GM23338 (cell line): ENCODE measurements around the gene MEGF11. TPM values are rescaled to one million over a fixed set of nuclear protein-coding genes. Genes with fewer than 3 reads are reported as not detected.

Source experiments
- ATAC-seq: fragments of 200-7000 bp; cut with Tn5 transposase; 3 replicates; pipeline ENCODE4 v1.9.1; 2020
- DNase-seq: peaks from one replicate; pipeline ENCODE4 v3.0.0-alpha.2; 2015; ENCODE audit warnings: low spot score
- H2AFZ ChIP-seq: fragments of 200-600 bp; sonication (generic); 2 replicates; pipeline ENCODE4 v1.8.0; 2016; ENCODE audit warnings: antibody characterized with exemption, mild to moderate bottlenecking, moderate library complexity
- H3F3A ChIP-seq: fragments of 200-600 bp; sonication (generic); replicated peaks from 2 replicates; pipeline ENCODE4 v1.8.0; 2017; ENCODE audit warnings: antibody characterized with exemption, mixed run types, low read depth
- H3K27ac ChIP-seq: fragments of 200-600 bp; sonication (generic); 2 replicates; pipeline ENCODE4 v1.6.1; 2016; ENCODE audit warnings: low read depth
- H3K27me3 ChIP-seq: fragments of 200-600 bp; sonication (generic); 2 replicates; pipeline ENCODE4 v1.8.0; 2016; ENCODE audit warnings: mild to moderate bottlenecking, mixed run types, moderate library complexity; ENCODE audit not compliant: insufficient read depth
- H3K36me3 ChIP-seq: fragments of 200-600 bp; sonication (generic); 2 replicates; pipeline ENCODE4 v1.8.0; 2016; ENCODE audit warnings: mild to moderate bottlenecking; ENCODE audit not compliant: insufficient read depth
- H3K4me1 ChIP-seq: fragments of 200-600 bp; sonication (generic); 2 replicates; pipeline ENCODE4 v1.8.0; 2016; ENCODE audit warnings: mild to moderate bottlenecking, moderate library complexity; ENCODE audit not compliant: insufficient read depth
- H3K4me2 ChIP-seq: fragments of 200-600 bp; sonication (generic); 2 replicates; pipeline ENCODE4 v1.7.1; 2017; ENCODE audit warnings: mixed run types
- H3K4me3 ChIP-seq: fragments of 200-600 bp; sonication (generic); 2 replicates; pipeline ENCODE4 v1.6.1; 2016; ENCODE audit warnings: mixed run types
- H3K79me2 ChIP-seq: fragments of 200-600 bp; sonication (generic); replicated peaks from 2 replicates; pipeline ENCODE4 v1.8.0; 2017; ENCODE audit warnings: mild to moderate bottlenecking; ENCODE audit not compliant: insufficient read depth
- H3K9me2 ChIP-seq: fragments of 200-600 bp; sonication (generic); 2 replicates; pipeline ENCODE4 v1.8.0; 2017; ENCODE audit not compliant: insufficient read depth
- H4K20me1 ChIP-seq: fragments of 200-600 bp; sonication (generic); replicated peaks from 2 replicates; pipeline ENCODE4 v1.8.0; 2017; ENCODE audit warnings: mild to moderate bottlenecking; ENCODE audit not compliant: insufficient read depth
- H3K27ac Mint-ChIP-seq: 2 replicates; pipeline ENCODE4 v1.8.0; 2020; ENCODE audit warnings: inconsistent platforms, mild to moderate bottlenecking, moderate library complexity, mixed read lengths
- H3K27me3 Mint-ChIP-seq: 3 replicates; pipeline ENCODE4 v1.8.0; 2022; ENCODE audit warnings: low read depth, mild to moderate bottlenecking, moderate library complexity, mixed read lengths, inconsistent platforms; ENCODE audit not compliant: insufficient read depth, poor library complexity
- H3K36me3 Mint-ChIP-seq: 3 replicates; pipeline ENCODE4 v1.8.0; 2021; ENCODE audit warnings: low read depth, mild to moderate bottlenecking, inconsistent platforms, moderate library complexity, mixed read lengths
- H3K4me1 Mint-ChIP-seq: 3 replicates; pipeline ENCODE4 v1.8.0; 2020; ENCODE audit warnings: mild to moderate bottlenecking, inconsistent platforms, mixed read lengths
- H3K4me3 Mint-ChIP-seq: 3 replicates; pipeline ENCODE4 v1.8.0; 2021; ENCODE audit warnings: moderate library complexity, mild to moderate bottlenecking, inconsistent platforms, mixed read lengths
- H3K9me3 Mint-ChIP-seq: 3 replicates; pipeline ENCODE4 v1.8.0; 2020; ENCODE audit warnings: moderate library complexity, mild to moderate bottlenecking, inconsistent platforms, mixed read lengths
- CREB1 ChIP-seq: fragments of 250-450 bp; sonication (Bioruptor Pico); IDR thresholded peaks from 2 replicates; pipeline ENCODE4 v1.5.0; 2020; ENCODE audit warnings: low read depth, mild to moderate bottlenecking, moderate library complexity
- CTCF ChIP-seq, 2 experiments: fragments of 200-600 bp in 1 of 2; sonication (generic) in 1 of 2; conservative IDR thresholded peaks; 2 replicates each; pipeline versions ENCODE4 v1.5.1 to v1.6.1; 2016 to 2017; ENCODE audit warnings: antibody characterized with exemption in 2 of 2, low read depth in 2 of 2, mild to moderate bottlenecking in 2 of 2, moderate library complexity in 1 of 2
- EZH2 ChIP-seq: fragments of 200-600 bp; sonication (generic); IDR thresholded peaks from one replicate; pipeline ENCODE4 v1.8.0; 2017; ENCODE audit warnings: antibody characterized with exemption, mild to moderate bottlenecking, low read depth; ENCODE audit not compliant: unreplicated experiment
- JUNB ChIP-seq: IDR thresholded peaks from one replicate; pipeline ENCODE4 v1.6.1; 2016; ENCODE audit warnings: antibody characterized with exemption; ENCODE audit not compliant: unreplicated experiment
- NANOG ChIP-seq: IDR thresholded peaks from 2 replicates; pipeline ENCODE4 v1.6.1; 2016; ENCODE audit warnings: antibody characterized with exemption, borderline replicate concordance
- REST ChIP-seq: IDR thresholded peaks from one replicate; pipeline ENCODE4 v1.6.1; 2018; ENCODE audit warnings: antibody characterized with exemption; ENCODE audit not compliant: unreplicated experiment
- ZNF331 ChIP-seq: fragments of 250-450 bp; sonication (Bioruptor Pico); IDR thresholded peaks from 2 replicates; pipeline ENCODE4 v1.5.0; 2020; ENCODE audit warnings: low read depth, mild to moderate bottlenecking, moderate library complexity
- polyA plus RNA-seq: library from polyadenylated mRNA; unstranded; fragments of >200 nt; fragmentation: Nextera tagmentation; extraction: Ambion mirVana; gene quantifications from 2 replicates; pipeline ENCODE4 v1.2.1, GENCODE V29; 2016
- total RNA-seq: library from RNA; depleted of rRNA; stranded (reverse); fragments of >200 nt; shearing (Covaris generic); gene quantifications from 2 replicates; pipeline ENCODE4 v1.2.3, GENCODE V29; 2014
- TF ChIP-seq, protein P1 (sequence below): fragments of 250-450 bp; sonication (Bioruptor Pico); IDR thresholded peaks from 2 replicates; pipeline ENCODE4 v1.5.0; 2020; ENCODE audit warnings: mild to moderate bottlenecking, moderate library complexity

Gene MEGF11
- total and polyA plus RNA-seq, 2 experiments from 2014 or later = 1.3 to 1.9 TPM

DNA sequence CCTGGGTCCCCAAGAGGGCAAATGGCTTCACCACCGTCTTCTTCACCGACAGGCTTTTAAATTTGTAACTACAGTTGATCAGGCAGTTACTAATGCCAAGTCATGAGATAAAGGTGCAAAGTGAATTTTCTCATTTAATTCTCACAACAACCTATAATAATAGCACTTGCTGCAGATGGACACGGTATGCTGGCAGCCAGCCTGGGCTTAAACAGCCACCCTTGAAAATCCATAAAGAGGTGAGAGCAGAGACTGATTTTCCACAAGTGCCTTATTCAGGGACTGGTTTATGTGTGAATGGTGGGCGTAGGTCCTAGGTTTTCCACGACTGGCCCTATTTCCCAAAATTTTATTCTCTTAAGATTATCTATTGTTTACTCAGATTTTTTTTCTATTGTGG is 266.4 kb downstream of the MEGF11 start:
- Histone ChIP-seq H3K9me2 (no peaks in the 10 kb centered on the region), H3K79me2 (no peaks in the 10 kb centered on the region), H3K4me2 (no peak overlapping the region), H3K4me1 (peaks cover 13% of the 10 kb centered on the region), H3F3A (0 out of 2 replicates have a peak, but pooled peaks cover 3% of the 10 kb centered on the region), H3K27ac (no peak overlapping the region), H2AFZ (0 out of 2 replicates have a peak overlapping the region, but pooled peaks have one; percentile 38), H4K20me1 (no peaks in the 10 kb centered on the region), H3K36me3 (no peaks in the 10 kb centered on the region), H3K4me3 (no peak overlapping the region), H3K27me3 (no peaks in the 10 kb centered on the region)
- DNase-seq (no peak), ATAC-seq (no peak)
- Mint-ChIP-seq H3K27ac (no peak overlapping the region), H3K4me3 (no peak overlapping the region), H3K27me3 (peaks cover 10% of the 10 kb centered on the region), H3K9me3 (no peaks in the 10 kb centered on the region), H3K36me3 (no peaks in the 10 kb centered on the region), H3K4me1 (peaks cover 30% of the 10 kb centered on the region)
- TF ChIP-seq, protein P1, sequence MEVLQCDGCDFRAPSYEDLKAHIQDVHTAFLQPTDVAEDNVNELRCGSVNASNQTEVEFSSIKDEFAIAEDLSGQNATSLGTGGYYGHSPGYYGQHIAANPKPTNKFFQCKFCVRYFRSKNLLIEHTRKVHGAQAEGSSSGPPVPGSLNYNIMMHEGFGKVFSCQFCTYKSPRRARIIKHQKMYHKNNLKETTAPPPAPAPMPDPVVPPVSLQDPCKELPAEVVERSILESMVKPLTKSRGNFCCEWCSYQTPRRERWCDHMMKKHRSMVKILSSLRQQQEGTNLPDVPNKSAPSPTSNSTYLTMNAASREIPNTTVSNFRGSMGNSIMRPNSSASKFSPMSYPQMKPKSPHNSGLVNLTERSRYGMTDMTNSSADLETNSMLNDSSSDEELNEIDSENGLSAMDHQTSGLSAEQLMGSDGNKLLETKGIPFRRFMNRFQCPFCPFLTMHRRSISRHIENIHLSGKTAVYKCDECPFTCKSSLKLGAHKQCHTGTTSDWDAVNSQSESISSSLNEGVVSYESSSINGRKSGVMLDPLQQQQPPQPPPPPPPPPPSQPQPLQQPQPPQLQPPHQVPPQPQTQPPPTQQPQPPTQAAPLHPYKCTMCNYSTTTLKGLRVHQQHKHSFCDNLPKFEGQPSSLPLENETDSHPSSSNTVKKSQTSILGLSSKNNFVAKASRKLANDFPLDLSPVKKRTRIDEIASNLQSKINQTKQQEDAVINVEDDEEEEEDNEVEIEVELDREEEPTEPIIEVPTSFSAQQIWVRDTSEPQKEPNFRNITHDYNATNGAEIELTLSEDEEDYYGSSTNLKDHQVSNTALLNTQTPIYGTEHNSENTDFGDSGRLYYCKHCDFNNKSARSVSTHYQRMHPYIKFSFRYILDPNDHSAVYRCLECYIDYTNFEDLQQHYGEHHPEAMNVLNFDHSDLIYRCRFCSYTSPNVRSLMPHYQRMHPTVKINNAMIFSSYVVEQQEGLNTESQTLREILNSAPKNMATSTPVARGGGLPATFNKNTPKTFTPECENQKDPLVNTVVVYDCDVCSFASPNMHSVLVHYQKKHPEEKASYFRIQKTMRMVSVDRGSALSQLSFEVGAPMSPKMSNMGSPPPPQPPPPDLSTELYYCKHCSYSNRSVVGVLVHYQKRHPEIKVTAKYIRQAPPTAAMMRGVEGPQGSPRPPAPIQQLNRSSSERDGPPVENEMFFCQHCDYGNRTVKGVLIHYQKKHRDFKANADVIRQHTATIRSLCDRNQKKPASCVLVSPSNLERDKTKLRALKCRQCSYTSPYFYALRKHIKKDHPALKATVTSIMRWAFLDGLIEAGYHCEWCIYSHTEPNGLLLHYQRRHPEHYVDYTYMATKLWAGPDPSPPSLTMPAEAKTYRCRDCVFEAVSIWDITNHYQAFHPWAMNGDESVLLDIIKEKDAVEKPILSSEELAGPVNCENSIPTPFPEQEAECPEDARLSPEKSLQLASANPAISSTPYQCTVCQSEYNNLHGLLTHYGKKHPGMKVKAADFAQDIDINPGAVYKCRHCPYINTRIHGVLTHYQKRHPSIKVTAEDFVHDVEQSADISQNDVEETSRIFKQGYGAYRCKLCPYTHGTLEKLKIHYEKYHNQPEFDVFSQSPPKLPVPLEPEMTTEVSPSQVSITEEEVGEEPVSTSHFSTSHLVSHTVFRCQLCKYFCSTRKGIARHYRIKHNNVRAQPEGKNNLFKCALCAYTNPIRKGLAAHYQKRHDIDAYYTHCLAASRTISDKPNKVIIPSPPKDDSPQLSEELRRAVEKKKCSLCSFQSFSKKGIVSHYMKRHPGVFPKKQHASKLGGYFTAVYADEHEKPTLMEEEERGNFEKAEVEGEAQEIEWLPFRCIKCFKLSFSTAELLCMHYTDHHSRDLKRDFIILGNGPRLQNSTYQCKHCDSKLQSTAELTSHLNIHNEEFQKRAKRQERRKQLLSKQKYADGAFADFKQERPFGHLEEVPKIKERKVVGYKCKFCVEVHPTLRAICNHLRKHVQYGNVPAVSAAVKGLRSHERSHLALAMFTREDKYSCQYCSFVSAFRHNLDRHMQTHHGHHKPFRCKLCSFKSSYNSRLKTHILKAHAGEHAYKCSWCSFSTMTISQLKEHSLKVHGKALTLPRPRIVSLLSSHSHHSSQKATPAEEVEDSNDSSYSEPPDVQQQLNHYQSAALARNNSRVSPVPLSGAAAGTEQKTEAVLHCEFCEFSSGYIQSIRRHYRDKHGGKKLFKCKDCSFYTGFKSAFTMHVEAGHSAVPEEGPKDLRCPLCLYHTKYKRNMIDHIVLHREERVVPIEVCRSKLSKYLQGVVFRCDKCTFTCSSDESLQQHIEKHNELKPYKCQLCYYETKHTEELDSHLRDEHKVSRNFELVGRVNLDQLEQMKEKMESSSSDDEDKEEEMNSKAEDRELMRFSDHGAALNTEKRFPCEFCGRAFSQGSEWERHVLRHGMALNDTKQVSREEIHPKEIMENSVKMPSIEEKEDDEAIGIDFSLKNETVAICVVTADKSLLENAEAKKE (CRISPR knock-in tag) = no peak
- TF ChIP-seq REST (no peak), ZNF331 (CRISPR knock-in tag) (no peak), EZH2 (no peak), CTCF (conservative IDR thresholded peaks at IDR 0.05; ENCODE audit: low read depth in 2 of 2) (no peak), JUNB (no peak), NANOG (no peak), CREB1 (CRISPR knock-in tag) (no peak)
